ENCODE results near the gene WWOX. TPM values are rescaled to one million over a fixed set of nuclear protein-coding genes. Genes with fewer than 3 reads are reported as not detected.

The WWOX gene
- total RNA-seq, 1 donor from 2014 or later: 16.7 TPM

GRCh38 chr16:79177018-79177417, 1077.6 kb downstream of the WWOX start:
- Histone ChIP-seq H3K27ac (ENCODE audit: low read depth, low read length) (no peak overlapping the region), H3K36me3 (ENCODE audit: control insufficient read depth in 3 of 3, insufficient read depth in 3 of 3, low read length in 3 of 3) (no peaks in the 10 kb centered on the region), H3K27me3 (ENCODE audit: control insufficient read depth in 3 of 3, insufficient read depth in 3 of 3, low read length in 3 of 3) (no peaks in the 10 kb centered on the region), H3K9ac (ENCODE audit: low read depth in 1 of 3, low read length in 3 of 3) (no peak overlapping the region), H3K9me3 (ENCODE audit: control insufficient read depth in 3 of 3, low read length in 3 of 3) (peaks cover 0 to 7% (median 5%) of the 10 kb centered on the region in 3 donors), H3K4me1 (ENCODE audit: control insufficient read depth in 3 of 3, insufficient read depth in 3 of 3, low read length in 3 of 3) (no peaks in the 10 kb centered on the region), H3K4me3 (ENCODE audit: low read length in 3 of 3) (no peak overlapping the region)

DNA sequence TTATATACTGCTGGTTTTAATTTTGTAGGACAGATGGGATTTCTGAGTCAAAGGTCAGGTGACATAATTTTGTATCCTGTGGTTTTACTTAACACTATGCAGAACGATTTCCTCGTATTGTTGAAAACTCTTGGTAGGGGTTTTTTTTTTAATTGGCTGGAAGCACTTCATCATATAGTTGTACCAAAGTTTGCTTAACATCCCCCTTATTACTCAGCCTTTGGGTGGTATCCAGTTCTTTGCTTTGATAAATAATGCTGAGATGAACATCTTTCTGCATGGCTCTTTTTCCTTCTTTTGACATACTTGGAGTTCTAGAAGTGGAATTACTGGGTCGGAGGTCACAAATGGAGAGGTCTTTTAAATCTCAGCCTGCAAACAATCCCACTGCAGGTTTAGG, 1082.0 kb downstream of the WWOX start:
- Histone ChIP-seq H3K27me3 (ENCODE audit: control insufficient read depth in 3 of 3, insufficient read depth in 3 of 3, low read length in 3 of 3) (no peaks in the 10 kb centered on the region), H3K9ac (ENCODE audit: low read depth in 1 of 3, low read length in 3 of 3) (no peak overlapping the region), H3K9me3 (ENCODE audit: control insufficient read depth in 3 of 3, low read length in 3 of 3) (peaks cover 0 to 5% (median 4%) of the 10 kb centered on the region in 3 donors), H3K4me1 (ENCODE audit: control insufficient read depth in 3 of 3, insufficient read depth in 3 of 3, low read length in 3 of 3) (no peaks in the 10 kb centered on the region), H3K27ac (ENCODE audit: low read depth, low read length) (no peak overlapping the region), H3K4me3 (ENCODE audit: low read length in 3 of 3) (no peak overlapping the region), H3K36me3 (ENCODE audit: control insufficient read depth in 3 of 3, insufficient read depth in 3 of 3, low read length in 3 of 3) (no peaks in the 10 kb centered on the region)

GRCh38 chr16:79182616-79183015, 1083.2 kb downstream of the WWOX start:
- peaks cover 0 to 5% (median 0%) of the 10 kb centered on the region in 3 donors for H3K9me3 ChIP-seq (ENCODE audit: control insufficient read depth in 3 of 3, low read length in 3 of 3)
- no peak overlapping the region for H3K9ac ChIP-seq (ENCODE audit: low read depth in 1 of 3, low read length in 3 of 3)
- H3K36me3 ChIP-seq (ENCODE audit: control insufficient read depth in 3 of 3, insufficient read depth in 3 of 3, low read length in 3 of 3): no peaks in the 10 kb centered on the region
- H3K4me1 ChIP-seq (ENCODE audit: control insufficient read depth in 3 of 3, insufficient read depth in 3 of 3, low read length in 3 of 3): no peaks in the 10 kb centered on the region
- no peaks in the 10 kb centered on the region for H3K27me3 ChIP-seq (ENCODE audit: control insufficient read depth in 3 of 3, insufficient read depth in 3 of 3, low read length in 3 of 3)
- H3K27ac ChIP-seq (ENCODE audit: low read depth, low read length): no peak overlapping the region
- H3K4me3 ChIP-seq (ENCODE audit: low read length in 3 of 3): no peak overlapping the region

DNA sequence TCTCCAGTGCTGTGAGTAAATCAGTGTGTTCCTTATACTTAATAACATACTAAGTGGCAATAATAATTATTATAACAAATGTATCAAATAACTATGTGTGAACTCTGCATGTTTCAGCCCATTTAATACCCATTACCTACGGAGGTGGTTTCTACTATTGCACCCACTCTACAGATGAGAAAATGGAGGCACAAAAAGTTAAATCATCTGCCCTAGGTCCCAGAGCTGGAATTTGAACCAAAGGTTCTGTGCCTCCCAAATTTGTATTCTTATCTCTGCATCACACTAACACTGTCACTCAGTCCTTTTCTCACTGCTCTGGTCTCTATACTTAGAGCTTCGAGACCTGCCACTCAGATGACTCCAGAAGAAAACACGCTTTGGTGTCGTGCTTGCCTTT, 1084.1 kb downstream of the WWOX start:
- Histone ChIP-seq H3K27ac (ENCODE audit: low read depth, low read length) (no peak overlapping the region), H3K4me3 (ENCODE audit: low read length in 3 of 3) (no peak overlapping the region), H3K4me1 (ENCODE audit: control insufficient read depth in 3 of 3, insufficient read depth in 3 of 3, low read length in 3 of 3) (no peaks in the 10 kb centered on the region), H3K9ac (ENCODE audit: low read depth in 1 of 3, low read length in 3 of 3) (no peak overlapping the region), H3K27me3 (ENCODE audit: control insufficient read depth in 3 of 3, insufficient read depth in 3 of 3, low read length in 3 of 3) (no peaks in the 10 kb centered on the region), H3K36me3 (ENCODE audit: control insufficient read depth in 3 of 3, insufficient read depth in 3 of 3, low read length in 3 of 3) (no peaks in the 10 kb centered on the region), H3K9me3 (ENCODE audit: control insufficient read depth in 3 of 3, low read length in 3 of 3) (peaks cover 0 to 5% (median 0%) of the 10 kb centered on the region in 3 donors)

- Histone ChIP-seq H3K27me3 (ENCODE audit: control insufficient read depth in 3 of 3, insufficient read depth in 3 of 3, low read length in 3 of 3) (no peaks in the 10 kb centered on the region), H3K36me3 (ENCODE audit: control insufficient read depth in 3 of 3, insufficient read depth in 3 of 3, low read length in 3 of 3) (no peaks in the 10 kb centered on the region), H3K9ac (ENCODE audit: low read depth in 1 of 3, low read length in 3 of 3) (no peak overlapping the region), H3K4me3 (ENCODE audit: low read length in 3 of 3) (no peak overlapping the region), H3K27ac (ENCODE audit: low read depth, low read length) (no peak overlapping the region), H3K9me3 (ENCODE audit: control insufficient read depth in 3 of 3, low read length in 3 of 3) (no peaks in the 10 kb centered on the region), H3K4me1 (ENCODE audit: control insufficient read depth in 3 of 3, insufficient read depth in 3 of 3, low read length in 3 of 3) (no peaks in the 10 kb centered on the region)
Measured at GRCh38 chr16:79184464-79185030, 1085.1 kb downstream of the WWOX start.

DNA sequence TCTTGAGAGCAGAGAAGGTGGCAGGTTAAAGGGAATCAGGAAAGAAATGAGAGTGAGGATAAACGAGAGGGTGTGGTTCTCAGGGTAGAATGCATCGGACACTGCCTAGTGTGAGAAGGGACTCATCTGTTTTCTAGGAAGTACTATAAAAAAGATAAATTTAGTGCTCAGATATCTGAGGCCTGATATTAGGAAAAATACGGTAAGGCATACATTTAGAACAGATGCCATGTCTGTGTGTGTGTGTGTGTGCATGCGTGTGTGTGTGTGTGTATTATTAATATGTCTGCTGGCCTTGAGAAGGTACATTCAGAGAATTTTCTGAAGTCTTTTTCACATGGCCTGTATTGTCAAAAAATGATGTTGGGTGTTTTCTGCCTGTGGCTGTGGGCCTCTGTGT, 1086.3 kb downstream of the WWOX start:
- no peaks in the 10 kb centered on the region for H3K36me3 ChIP-seq (ENCODE audit: control insufficient read depth in 3 of 3, insufficient read depth in 3 of 3, low read length in 3 of 3)
- no peaks in the 10 kb centered on the region for H3K4me1 ChIP-seq (ENCODE audit: control insufficient read depth in 3 of 3, insufficient read depth in 3 of 3, low read length in 3 of 3)
- H3K4me3 ChIP-seq (ENCODE audit: low read length in 3 of 3): no peak overlapping the region
- H3K27me3 ChIP-seq (ENCODE audit: control insufficient read depth in 3 of 3, insufficient read depth in 3 of 3, low read length in 3 of 3): no peaks in the 10 kb centered on the region
- no peaks in the 10 kb centered on the region for H3K9me3 ChIP-seq (ENCODE audit: control insufficient read depth in 3 of 3, low read length in 3 of 3)
- no peak overlapping the region for H3K27ac ChIP-seq (ENCODE audit: low read depth, low read length)
- H3K9ac ChIP-seq (ENCODE audit: low read depth in 1 of 3, low read length in 3 of 3): no peak overlapping the region

- Histone ChIP-seq H3K27ac (ENCODE audit: low read depth, low read length) (no peak overlapping the region), H3K9ac (ENCODE audit: low read depth in 1 of 3, low read length in 3 of 3) (no peak overlapping the region), H3K4me3 (ENCODE audit: low read length in 3 of 3) (no peak overlapping the region), H3K4me1 (ENCODE audit: control insufficient read depth in 3 of 3, insufficient read depth in 3 of 3, low read length in 3 of 3) (no peaks in the 10 kb centered on the region), H3K36me3 (ENCODE audit: control insufficient read depth in 3 of 3, insufficient read depth in 3 of 3, low read length in 3 of 3) (no peaks in the 10 kb centered on the region), H3K27me3 (ENCODE audit: control insufficient read depth in 3 of 3, insufficient read depth in 3 of 3, low read length in 3 of 3) (no peaks in the 10 kb centered on the region), H3K9me3 (ENCODE audit: control insufficient read depth in 3 of 3, low read length in 3 of 3) (no peaks in the 10 kb centered on the region)
Measured at GRCh38 chr16:79186196-79186595, 1086.7 kb downstream of the WWOX start.

DNA sequence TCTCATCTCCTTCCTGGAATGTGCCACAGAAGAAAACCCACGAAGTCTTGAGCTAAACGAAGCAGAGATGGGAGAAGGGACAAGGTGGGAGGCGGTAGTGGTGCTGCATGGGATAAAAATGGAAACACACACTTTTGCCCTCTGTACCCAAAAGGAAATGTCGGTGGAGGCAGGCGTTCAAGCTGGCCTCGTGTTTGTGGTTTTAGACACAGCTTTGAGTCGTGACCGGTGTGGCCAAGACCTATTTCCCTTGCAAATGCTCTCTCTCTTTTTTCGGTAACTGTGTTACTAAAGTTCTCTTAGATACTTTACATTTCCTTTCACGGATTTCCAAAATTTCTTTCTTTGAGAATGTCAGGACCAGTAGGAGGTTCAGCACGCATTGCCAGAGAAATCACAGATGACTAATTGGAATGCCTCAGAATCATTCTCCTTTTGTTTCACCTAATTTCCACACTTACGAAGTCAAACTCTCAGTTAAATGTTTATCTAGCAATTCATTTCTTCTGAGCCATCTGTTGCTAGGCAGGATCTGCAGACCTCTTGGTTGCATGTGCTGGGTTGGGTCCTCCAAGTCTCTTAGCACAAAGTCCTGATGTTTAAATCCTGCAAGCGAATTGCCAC, 1088.8 kb downstream of the WWOX start:
- Histone ChIP-seq H3K4me3 (ENCODE audit: low read length in 3 of 3) (no peak overlapping the region), H3K27me3 (ENCODE audit: control insufficient read depth in 3 of 3, insufficient read depth in 3 of 3, low read length in 3 of 3) (no peaks in the 10 kb centered on the region), H3K9me3 (ENCODE audit: control insufficient read depth in 3 of 3, low read length in 3 of 3) (no peaks in the 10 kb centered on the region), H3K4me1 (ENCODE audit: control insufficient read depth in 3 of 3, insufficient read depth in 3 of 3, low read length in 3 of 3) (no peaks in the 10 kb centered on the region), H3K36me3 (ENCODE audit: control insufficient read depth in 3 of 3, insufficient read depth in 3 of 3, low read length in 3 of 3) (no peaks in the 10 kb centered on the region), H3K9ac (ENCODE audit: low read depth in 1 of 3, low read length in 3 of 3) (no peak overlapping the region), H3K27ac (ENCODE audit: low read depth, low read length) (no peak overlapping the region)

- Histone ChIP-seq H3K27ac (ENCODE audit: low read depth, low read length) (no peak overlapping the region), H3K27me3 (ENCODE audit: control insufficient read depth in 3 of 3, insufficient read depth in 3 of 3, low read length in 3 of 3) (no peaks in the 10 kb centered on the region), H3K4me3 (ENCODE audit: low read length in 3 of 3) (no peak overlapping the region), H3K9ac (ENCODE audit: low read depth in 1 of 3, low read length in 3 of 3) (no peak overlapping the region), H3K4me1 (ENCODE audit: control insufficient read depth in 3 of 3, insufficient read depth in 3 of 3, low read length in 3 of 3) (no peaks in the 10 kb centered on the region), H3K9me3 (ENCODE audit: control insufficient read depth in 3 of 3, low read length in 3 of 3) (no peaks in the 10 kb centered on the region), H3K36me3 (ENCODE audit: control insufficient read depth in 3 of 3, insufficient read depth in 3 of 3, low read length in 3 of 3) (no peaks in the 10 kb centered on the region)
Measured at GRCh38 chr16:79188739-79189122, 1089.3 kb downstream of the WWOX start.

DNA sequence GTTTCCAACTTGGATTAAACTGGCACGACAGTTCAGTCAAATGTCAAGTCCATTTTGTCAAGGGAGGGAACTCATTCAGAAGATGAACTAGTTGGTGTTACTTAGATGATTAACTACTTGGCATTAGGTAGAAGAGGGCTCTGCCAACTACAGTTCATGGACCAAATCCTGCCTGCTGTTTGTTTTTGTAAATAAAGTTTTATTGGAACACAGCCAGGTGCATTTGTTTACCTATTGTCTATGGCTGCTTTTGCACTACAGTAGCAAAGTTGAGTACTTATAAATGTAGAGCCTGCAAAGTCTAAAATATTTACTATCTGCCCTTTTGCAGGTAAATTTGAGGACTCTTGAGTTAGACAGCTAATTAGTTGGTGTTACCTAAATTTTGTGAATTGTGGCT, 1091.1 kb downstream of the WWOX start:
- Histone ChIP-seq H3K9ac (ENCODE audit: low read depth in 1 of 3, low read length in 3 of 3) (no peak overlapping the region), H3K36me3 (ENCODE audit: control insufficient read depth in 3 of 3, insufficient read depth in 3 of 3, low read length in 3 of 3) (no peaks in the 10 kb centered on the region), H3K27me3 (ENCODE audit: control insufficient read depth in 3 of 3, insufficient read depth in 3 of 3, low read length in 3 of 3) (no peaks in the 10 kb centered on the region), H3K27ac (ENCODE audit: low read depth, low read length) (no peak overlapping the region), H3K4me1 (ENCODE audit: control insufficient read depth in 3 of 3, insufficient read depth in 3 of 3, low read length in 3 of 3) (no peaks in the 10 kb centered on the region), H3K9me3 (ENCODE audit: control insufficient read depth in 3 of 3, low read length in 3 of 3) (no peaks in the 10 kb centered on the region), H3K4me3 (ENCODE audit: low read length in 3 of 3) (no peak overlapping the region)
